ENCODE results near the gene EPHB6. TPM values are rescaled to one million over a fixed set of nuclear protein-coding genes. Genes with fewer than 3 reads are reported as not detected.
A peak's percentile ranks its signal among the peaks of the same experiment; 100 is the strongest.

The EPHB6 gene
- 10 to 100 TPM; 48.6 to 57.4 TPM for total RNA-seq
- 10 to 100 TPM; 10.2 to 23.3 (median 10.2) TPM for polyA plus RNA-seq
- 21.7 to 91.6 (median 40.4) reads per million in 6 experiments for total RNA-seq

DNA sequence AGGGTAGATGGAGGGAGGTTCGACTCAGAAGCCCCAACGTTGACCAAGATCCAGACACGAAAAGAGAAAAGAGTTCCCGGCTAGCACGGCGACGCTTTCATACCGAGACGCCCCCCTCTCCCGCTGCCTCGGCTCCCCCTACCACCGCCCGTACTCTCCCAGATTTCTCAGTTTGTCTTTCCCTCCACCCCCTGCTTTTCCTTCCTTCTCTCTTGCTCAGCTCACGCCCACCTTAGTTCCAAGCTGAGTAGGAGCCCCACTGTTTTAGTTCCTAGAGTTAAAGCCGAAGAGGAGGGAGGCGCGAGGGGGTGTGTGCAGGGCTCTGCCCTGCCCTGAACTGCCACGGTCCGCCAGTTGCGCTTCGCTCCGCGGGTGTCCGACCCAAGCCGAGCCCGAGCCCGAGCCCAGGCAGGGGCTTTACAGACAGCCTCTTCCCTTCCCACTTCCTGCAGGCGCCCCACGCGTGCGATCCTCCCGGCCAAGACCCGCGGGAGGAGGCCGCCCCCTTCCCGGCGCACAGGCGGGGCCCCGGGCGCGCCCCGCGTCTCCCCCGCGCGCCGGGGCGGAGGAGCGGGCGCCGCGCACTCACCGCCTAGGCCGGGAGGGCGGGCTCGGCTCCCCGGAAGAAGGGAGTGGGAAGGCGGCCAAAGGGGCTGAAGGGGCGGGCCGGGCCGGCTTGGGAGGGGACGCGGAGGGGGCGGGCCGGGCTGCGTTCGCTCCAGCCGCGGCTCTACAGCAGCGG is at the start of gene EPHB6:
Gene EPHB6, plus strand, starts transcription at position 705 of the 742 bp plus-strand sequence. CDS start 8,152 bp downstream, outside the sequence.
- ATAC-seq (peak; percentile 63 to 68), DNase-seq (peak; percentile 32 to 76 (median 46))
- no peaks in the 10 kb centered on the region for H3K36me3 Mint-ChIP-seq
- no peaks in the 10 kb centered on the region for H3K9me3 Mint-ChIP-seq
- peaks cover 0 to 3% (median 0%) of the 10 kb centered on the region in 5 donors for H3K27me3 Mint-ChIP-seq
- peak within 1 kb of the TSS; percentile 89 to 99 (median 96) for H3K4me3 Mint-ChIP-seq
- H3K27ac Mint-ChIP-seq = peak within 1 kb of the TSS; percentile 73 to 94 (median 88)
- POLR2A ChIA-PET = interaction anchor here (0.8 to 3.6 kb wide), 11 partner anchors 9 to 552 kb away, joined by 3 to 25 read pairs (median 6); no protein-coding TSS in a partner anchor
- H3K4me1 Mint-ChIP-seq = peaks cover 12 to 25% (median 23%) of the 10 kb centered on the region in 4 donors

DNA sequence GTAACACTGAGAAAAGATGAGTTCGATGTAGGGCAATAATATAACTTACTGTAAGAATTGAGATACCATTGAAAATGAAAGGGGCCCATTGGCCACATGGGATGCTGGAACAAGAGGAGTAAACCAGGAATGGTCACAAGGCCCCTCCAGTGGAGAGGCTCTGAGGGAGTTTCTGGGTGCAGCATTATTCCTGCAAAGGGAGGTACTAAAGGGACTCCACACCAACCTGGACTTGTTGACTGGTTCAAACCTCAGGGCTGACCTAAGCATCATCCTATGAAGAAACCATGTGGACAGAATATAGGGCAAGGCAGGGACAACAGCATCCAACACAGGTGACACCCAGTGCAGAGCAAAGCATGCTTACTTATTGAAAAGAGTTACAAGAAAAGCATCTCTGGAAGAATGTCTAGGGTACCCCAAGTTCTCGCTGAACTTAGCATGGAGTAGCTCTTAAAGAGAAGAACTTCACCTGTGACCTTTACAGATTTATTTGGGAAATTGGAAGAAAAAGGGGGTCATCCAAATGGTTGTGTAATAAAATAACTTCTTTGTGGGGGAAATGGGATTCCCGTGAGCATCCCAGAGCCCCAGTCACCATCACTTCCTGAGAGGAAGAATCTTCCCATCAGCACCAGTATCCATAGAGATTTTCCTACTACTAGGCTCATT is 49.4 kb upstream of the EPHB6 start:
- Mint-ChIP-seq H3K4me3 (peak overlapping the region; percentile 53 to 99 (median 86)), H3K4me1 (peaks cover 72 to 98% (median 97%) of the 10 kb centered on the region in 4 donors), H3K9me3 (no peaks in the 10 kb centered on the region), H3K27me3 (peaks cover 0 to 2% (median 0%) of the 10 kb centered on the region in 5 donors), H3K36me3 (peaks cover 20 to 45% (median 42%) of the 10 kb centered on the region in 3 donors), H3K27ac (peak overlapping the region; percentile 94 to 100 (median 100))
- ATAC-seq (no peak), DNase-seq (peak in 1 of 10 donors; percentile 1)
- POLR2A ChIA-PET = interaction anchor here (0.7 to 16.2 kb wide), 9 partner anchors 8 to 570 kb away, joined by 3 to 3070 read pairs (median 3); no protein-coding TSS in a partner anchor

DNA sequence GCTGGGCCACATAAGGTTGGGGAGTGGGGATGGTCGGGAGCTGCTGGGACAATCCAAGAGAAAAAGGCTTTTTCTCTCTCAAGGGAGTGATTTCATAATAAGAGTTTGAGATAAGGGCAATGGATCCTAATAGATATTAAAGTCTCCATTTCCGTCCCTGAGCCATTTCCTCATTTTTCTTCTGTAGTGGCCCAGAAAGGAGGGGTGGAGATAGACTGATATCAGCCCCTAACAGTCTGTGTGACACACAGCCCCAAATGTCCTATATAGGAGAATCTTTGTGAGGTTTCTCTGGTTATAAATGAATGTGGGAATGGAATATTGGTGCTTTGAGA is 48.9 kb upstream of the EPHB6 start:
- Mint-ChIP-seq H3K36me3 (peaks cover 17 to 40% (median 37%) of the 10 kb centered on the region in 3 donors), H3K9me3 (no peaks in the 10 kb centered on the region), H3K27me3 (peaks cover 0 to 2% (median 0%) of the 10 kb centered on the region in 5 donors), H3K4me3 (peak overlapping the region in 9 of 10 donors; percentile 11 to 98 (median 88)), H3K27ac (peak overlapping the region; percentile 94 to 100 (median 100)), H3K4me1 (peaks cover 69 to 98% (median 96%) of the 10 kb centered on the region in 4 donors)
- DNase-seq = no peak
- POLR2A ChIA-PET = interaction anchor here (0.7 to 16.2 kb wide), 5 partner anchors 14 to 493 kb away, joined by 3 to 3070 read pairs (median 4); partner anchors contain the start of gene EPHB6
- ATAC-seq = no peak

DNA sequence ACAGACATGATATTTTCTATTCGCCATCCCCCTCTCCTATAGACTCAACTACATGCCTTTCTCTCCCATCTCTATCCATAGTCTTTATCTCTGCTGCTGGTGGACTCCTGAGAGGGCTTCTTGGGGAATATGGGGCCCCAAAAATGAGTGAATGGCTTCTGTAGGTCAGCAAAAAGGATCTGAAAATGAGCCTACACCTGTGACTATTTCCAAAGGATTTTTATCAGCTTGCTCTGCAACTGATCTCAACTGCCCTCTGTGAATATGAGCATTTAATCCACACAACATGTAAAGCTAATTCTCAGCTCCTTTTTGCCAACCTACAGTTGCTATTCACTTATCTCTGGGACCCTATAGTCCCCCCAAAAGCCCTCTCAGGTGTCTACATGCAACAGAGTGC is 47.9 kb upstream of the EPHB6 start:
- Mint-ChIP-seq H3K4me1 (peaks cover 69 to 99% (median 97%) of the 10 kb centered on the region in 4 donors), H3K36me3 (peaks cover 14 to 30% (median 27%) of the 10 kb centered on the region in 3 donors), H3K4me3 (peak overlapping the region; percentile 19 to 93 (median 85)), H3K9me3 (no peaks in the 10 kb centered on the region), H3K27me3 (peaks cover 0 to 2% (median 0%) of the 10 kb centered on the region in 5 donors), H3K27ac (peak overlapping the region; percentile 94 to 100 (median 100))
- ATAC-seq = no peak
- DNase-seq = peak in 2 of 10 donors; percentile 0 to 19
- POLR2A ChIA-PET = interaction anchor here (0.8 to 16.2 kb wide), 18 partner anchors 15 to 569 kb away, joined by 3 to 3070 read pairs (median 12); partner anchors contain the start of genes EPHB6 and GSTK1

DNA sequence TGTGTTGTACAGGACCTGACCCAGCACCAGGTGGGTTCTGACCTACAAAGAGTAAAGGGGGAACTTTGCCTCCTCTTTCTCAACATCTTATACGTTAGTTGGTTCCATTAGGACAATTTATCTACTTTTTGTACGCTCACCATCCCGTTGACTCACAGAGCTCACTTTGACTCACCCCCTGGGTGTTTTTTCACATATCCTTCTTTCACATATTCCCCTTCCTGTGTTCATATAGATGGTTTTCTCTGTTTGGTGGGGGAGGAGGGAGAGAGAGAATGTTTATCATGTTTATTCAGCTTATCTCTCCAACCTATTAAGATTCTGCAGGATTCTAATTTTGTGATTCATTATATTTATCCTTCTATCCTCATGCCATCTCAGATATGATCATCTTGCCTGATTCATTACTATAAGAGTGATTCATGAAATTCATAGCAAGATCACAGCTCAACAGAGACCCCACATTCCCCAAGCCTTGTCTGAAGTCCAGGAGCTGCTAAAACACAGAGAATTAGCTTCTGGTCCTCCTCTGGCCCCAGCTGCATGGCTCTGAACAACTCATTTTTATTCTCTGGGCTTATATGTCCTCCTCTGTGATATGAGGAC is 46.9 kb upstream of the EPHB6 start:
- peak overlapping the region; percentile 70 to 93 (median 87) for H3K4me3 Mint-ChIP-seq
- peaks cover 5 to 20% (median 17%) of the 10 kb centered on the region in 3 donors for H3K36me3 Mint-ChIP-seq
- H3K27ac Mint-ChIP-seq = peak overlapping the region; percentile 94 to 100 (median 100)
- POLR2A ChIA-PET = interaction anchor here (0.6 to 16.2 kb wide), 62 partner anchors 9 to 576 kb away, joined by 3 to 3070 read pairs (median 5); partner anchors contain the start of genes EPHB6 and GSTK1
- DNase-seq (peak in 6 of 10 donors; percentile 38 to 61 (median 52)), ATAC-seq (peak; percentile 1 to 10)
- H3K27me3 Mint-ChIP-seq = peaks cover 0 to 2% (median 0%) of the 10 kb centered on the region in 5 donors
- no peaks in the 10 kb centered on the region for H3K9me3 Mint-ChIP-seq
- H3K4me1 Mint-ChIP-seq = peaks cover 66 to 99% (median 97%) of the 10 kb centered on the region in 4 donors

DNA sequence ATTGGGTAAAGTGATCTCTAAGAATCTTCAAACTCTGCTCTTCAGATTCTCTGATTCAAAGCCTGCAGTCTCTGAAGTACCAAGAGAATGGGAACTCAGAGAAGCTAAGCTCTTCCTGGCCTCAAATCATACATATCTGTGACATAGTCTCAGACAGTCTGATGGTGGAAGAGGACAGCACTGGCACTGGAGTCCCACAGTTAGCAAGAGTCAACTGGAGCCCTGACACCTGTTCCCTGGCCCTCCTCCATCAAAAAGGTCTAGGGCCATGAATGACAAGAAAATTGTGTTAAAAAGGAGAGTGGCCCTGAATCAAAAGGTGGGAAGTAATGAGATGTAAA is 46.4 kb upstream of the EPHB6 start:
- DNase-seq (peak in 1 of 10 donors; percentile 94), ATAC-seq (peak; percentile 43 to 59)
- Mint-ChIP-seq H3K4me1 (peaks cover 64 to 99% (median 97%) of the 10 kb centered on the region in 4 donors), H3K9me3 (no peaks in the 10 kb centered on the region), H3K4me3 (peak overlapping the region; percentile 70 to 93 (median 87)), H3K36me3 (peaks cover under 1 to 15% (median 13%) of the 10 kb centered on the region in 3 donors), H3K27ac (peak overlapping the region; percentile 94 to 100 (median 100)), H3K27me3 (peaks cover 0 to 2% (median 0%) of the 10 kb centered on the region in 5 donors)
- POLR2A ChIA-PET = interaction anchor here (0.6 to 16.2 kb wide), 56 partner anchors 9 to 576 kb away, joined by 3 to 3070 read pairs (median 6); partner anchors contain the start of genes EPHB6 and GSTK1

DNA sequence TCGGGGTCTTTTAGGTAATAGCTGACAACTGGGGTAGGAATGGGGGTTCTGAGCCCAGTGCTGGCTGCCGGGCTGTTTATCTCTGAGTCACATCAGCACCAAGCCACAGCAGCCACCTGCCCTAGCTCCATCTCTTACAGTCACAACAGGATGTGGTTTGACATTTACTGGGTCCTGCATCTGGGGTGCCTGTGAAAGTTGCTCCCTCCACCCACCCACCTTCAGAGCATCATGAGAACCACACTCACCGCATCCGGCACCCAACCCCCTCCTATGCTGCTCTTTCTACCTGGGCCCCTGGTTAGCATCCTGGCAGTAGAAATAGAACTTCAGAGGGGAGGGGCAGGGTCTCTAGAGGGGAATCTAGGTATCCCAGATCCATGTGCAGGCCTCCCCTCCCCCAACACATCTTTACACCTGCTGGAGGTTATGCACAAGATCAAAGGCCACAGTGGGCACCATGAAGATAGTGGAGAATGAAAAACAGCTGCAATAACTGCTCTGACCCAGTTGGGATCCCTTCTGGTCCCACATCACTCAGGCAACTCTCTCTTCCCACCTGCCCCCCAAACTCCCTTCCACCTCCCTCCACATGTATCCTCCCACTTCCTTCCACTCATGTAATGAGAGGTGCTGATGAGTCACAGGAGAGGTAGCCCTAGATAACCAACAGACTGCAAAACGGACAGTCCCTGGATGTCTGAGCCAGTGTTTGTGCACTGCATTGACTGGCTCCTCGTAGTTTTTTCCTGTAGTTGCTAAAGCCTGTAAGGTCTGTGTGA is 45.9 kb upstream of the EPHB6 start:
- Mint-ChIP-seq H3K4me1 (peaks cover 63 to 99% (median 96%) of the 10 kb centered on the region in 4 donors), H3K27me3 (peaks cover 0 to 2% (median 0%) of the 10 kb centered on the region in 5 donors), H3K4me3 (peak overlapping the region; percentile 70 to 93 (median 87))

DNA sequence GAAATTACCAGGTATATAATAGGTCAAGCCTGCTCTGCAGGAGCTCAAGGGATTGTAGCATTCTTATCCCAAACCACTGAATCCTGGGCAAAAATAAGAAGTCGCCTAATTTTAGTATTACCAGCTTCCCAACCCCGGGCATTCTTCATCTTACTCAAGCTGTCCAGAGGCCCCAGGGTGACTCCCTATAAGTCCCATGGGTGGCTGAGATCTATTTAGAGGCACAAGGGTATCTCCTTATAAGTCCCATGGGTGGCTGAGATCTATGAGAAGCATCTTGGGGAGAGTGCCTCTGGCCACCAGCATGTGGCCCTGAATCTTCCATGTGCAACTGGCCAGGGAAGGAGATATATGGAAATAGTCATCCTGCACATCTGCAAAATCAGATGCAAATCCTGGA is 45.2 kb upstream of the EPHB6 start:
- H3K27me3 Mint-ChIP-seq = peaks cover 0 to 2% (median 0%) of the 10 kb centered on the region in 5 donors
- H3K9me3 Mint-ChIP-seq = no peaks in the 10 kb centered on the region
- peak overlapping the region; percentile 94 to 100 (median 100) for H3K27ac Mint-ChIP-seq
- POLR2A ChIA-PET = interaction anchor here (1.0 to 16.2 kb wide), 35 partner anchors 9 to 566 kb away, joined by 3 to 3070 read pairs (median 9); partner anchors contain the start of gene EPHB6
- no peak for ATAC-seq
- peaks cover 0 to 4% (median 1%) of the 10 kb centered on the region in 3 donors for H3K36me3 Mint-ChIP-seq
- peaks cover 57 to 97% (median 95%) of the 10 kb centered on the region in 4 donors for H3K4me1 Mint-ChIP-seq
- no peak for DNase-seq
- H3K4me3 Mint-ChIP-seq = peak overlapping the region; percentile 70 to 93 (median 87)

More for the DNA sequence above, 45.9 kb upstream of the EPHB6 start:
- POLR2A ChIA-PET = interaction anchor here (0.6 to 16.2 kb wide), 58 partner anchors 8 to 575 kb away, joined by 3 to 3070 read pairs (median 7); partner anchors contain the start of genes EPHB6 and GSTK1
- ATAC-seq (peak; percentile 64 to 82), DNase-seq (peak; percentile 78 to 99 (median 96))
- H3K27ac Mint-ChIP-seq = peak overlapping the region; percentile 94 to 100 (median 100)
- no peaks in the 10 kb centered on the region for H3K9me3 Mint-ChIP-seq
- H3K36me3 Mint-ChIP-seq = peaks cover 0 to 10% (median 7%) of the 10 kb centered on the region in 3 donors

DNA sequence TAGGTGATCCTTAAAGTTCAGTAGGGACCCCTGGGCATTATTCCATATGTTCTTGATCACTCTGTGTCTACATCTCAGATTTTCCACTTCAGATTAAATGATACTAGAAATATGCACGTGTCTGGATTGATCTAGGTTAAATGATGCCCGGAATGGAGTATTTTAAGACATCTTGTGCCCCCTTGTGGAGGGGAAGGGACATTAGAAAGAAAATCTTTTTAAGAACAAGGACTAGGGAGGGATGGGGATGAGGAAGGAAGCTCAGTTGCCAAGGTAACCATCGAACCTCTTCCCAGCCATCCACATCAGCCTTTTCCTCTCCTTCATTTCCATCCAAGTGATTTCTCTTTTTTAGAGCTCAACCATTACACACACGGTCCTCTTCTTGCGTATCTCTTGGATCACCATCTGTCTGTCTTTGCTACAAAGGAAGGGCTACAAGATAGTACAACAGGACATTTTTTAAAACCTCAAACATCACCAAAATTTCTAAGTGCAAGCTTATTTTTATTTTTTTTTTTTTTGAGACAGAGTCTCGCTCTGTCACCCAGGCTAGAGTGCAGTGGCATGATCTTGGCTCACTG is 43.6 kb upstream of the EPHB6 start:
- peaks cover 0 to 2% (median 0%) of the 10 kb centered on the region in 5 donors for H3K27me3 Mint-ChIP-seq
- peaks cover 51 to 86% (median 84%) of the 10 kb centered on the region in 4 donors for H3K4me1 Mint-ChIP-seq
- POLR2A ChIA-PET = interaction anchor here (0.6 to 16.2 kb wide), 28 partner anchors 17 to 512 kb away, joined by 3 to 3070 read pairs (median 4); no protein-coding TSS in a partner anchor
- ATAC-seq (no peak), DNase-seq (peak in 8 of 10 donors; percentile 44 to 83 (median 68))
- no peaks in the 10 kb centered on the region for H3K9me3 Mint-ChIP-seq
- H3K36me3 Mint-ChIP-seq = no peaks in the 10 kb centered on the region
- H3K4me3 Mint-ChIP-seq = peak overlapping the region; percentile 2 to 93 (median 62)
- peak overlapping the region; percentile 94 to 100 (median 100) for H3K27ac Mint-ChIP-seq

DNA sequence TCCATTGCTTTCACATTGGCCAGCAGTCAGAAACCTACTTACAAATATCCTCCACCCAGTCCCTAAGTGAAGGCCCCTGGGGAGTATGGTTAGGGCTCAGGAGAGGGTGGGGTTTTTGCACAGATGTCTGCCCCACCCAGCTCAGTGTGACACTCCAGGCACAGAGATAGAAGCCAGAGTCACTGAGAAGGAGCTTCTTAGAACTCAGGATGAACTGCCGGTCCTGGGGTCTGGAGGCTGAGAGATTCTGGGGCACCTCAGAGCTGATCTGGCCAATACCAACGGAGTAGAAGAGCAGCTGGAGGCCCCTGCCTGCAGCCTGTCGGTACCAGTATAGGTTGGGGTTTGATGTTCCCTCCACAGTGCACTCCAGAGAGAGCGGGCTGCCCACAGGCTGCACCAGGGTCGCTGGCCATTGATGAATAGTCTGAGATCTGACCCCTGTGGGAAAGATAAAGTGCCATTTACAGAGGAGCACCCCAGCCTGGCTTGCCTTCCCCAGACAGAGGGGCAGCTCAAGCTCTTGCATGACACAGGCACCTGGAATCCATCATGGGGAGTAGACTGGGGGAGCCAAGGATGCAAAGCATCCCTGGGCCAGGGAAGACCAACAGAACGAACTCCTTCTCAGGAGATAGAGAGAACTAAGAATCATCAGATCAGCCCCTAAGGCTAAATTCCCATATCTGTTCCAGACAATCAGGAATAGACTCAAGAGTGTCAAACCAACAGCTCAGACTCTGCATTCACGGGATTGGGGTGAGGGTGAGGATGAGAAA is 42.2 kb upstream of the EPHB6 start:
- H3K9me3 Mint-ChIP-seq = no peaks in the 10 kb centered on the region
- DNase-seq (peak in 1 of 10 donors; percentile 11), ATAC-seq (no peak)
- peak overlapping the region; percentile 94 to 100 (median 100) for H3K27ac Mint-ChIP-seq
- POLR2A ChIA-PET = interaction anchor here (1.0 to 16.2 kb wide), 14 partner anchors 9 to 509 kb away, joined by 3 to 3070 read pairs (median 4); no protein-coding TSS in a partner anchor
- peaks cover 0 to 2% (median 0%) of the 10 kb centered on the region in 5 donors for H3K27me3 Mint-ChIP-seq
- peak overlapping the region; percentile 53 to 93 (median 72) for H3K4me3 Mint-ChIP-seq
- peaks cover 42 to 74% (median 70%) of the 10 kb centered on the region in 4 donors for H3K4me1 Mint-ChIP-seq
- no peaks in the 10 kb centered on the region for H3K36me3 Mint-ChIP-seq
